ENCODE data around the gene DYSF.

GRCh38 chr2:71552861-71553301 lies 99.5 kb downstream of the DYSF start:
- TF ChIP-seq EZH2 (IDR thresholded peaks at IDR 0.05) = no peak
- no peak for TF ChIP-seq POLR2AphosphoS5 (IDR thresholded peaks at IDR 0.05; ENCODE audit: borderline replicate concordance, low read depth, low read length)
- no peak for TF ChIP-seq FOXP2 (optimal IDR thresholded peaks at IDR 0.05; ENCODE audit: control extremely low read depth, extremely low read length, insufficient read depth)

Data from SK-N-MC (cell line).